Ishikawa (cell line): ENCODE data around the gene ALAD.

ENCODE experiments used
- CEBPB ChIP-seq: IDR thresholded peaks from 2 replicates; pipeline ENCODE4 v1.6.1; 2012
- EP300 ChIP-seq: IDR thresholded peaks from 2 replicates; pipeline ENCODE4 v1.6.1; 2012; ENCODE audit warnings: borderline replicate concordance
- RAD21 ChIP-seq: IDR thresholded peaks from 2 replicates; pipeline ENCODE4 v1.6.1; 2012; ENCODE audit warnings: low read depth
- REST ChIP-seq: IDR thresholded peaks from 2 replicates; pipeline ENCODE4 v1.6.1; 2012; ENCODE audit warnings: low read depth, mild to moderate bottlenecking
- TAF1 ChIP-seq: IDR thresholded peaks from 2 replicates; pipeline ENCODE4 v1.6.1; 2012; ENCODE audit warnings: low read depth, mild to moderate bottlenecking
- USF1 ChIP-seq: IDR thresholded peaks from 2 replicates; pipeline ENCODE4 v1.6.1; 2012
- YY1 ChIP-seq: IDR thresholded peaks from 2 replicates; pipeline ENCODE4 v1.6.1; 2012; ENCODE audit warnings: low read depth

GRCh38 chr9:113368982-113369854, 31.9 kb downstream of the ALAD start:
- TF ChIP-seq CEBPB (no peak), YY1 (no peak), REST (no peak), USF1 (no peak), EP300 (no peak), TAF1 (no peak), RAD21 (no peak)
